DMS153 treated with DMSO at 0.1 percent for 48 hours (cell line): ENCODE results near the gene MPRIP.

Source experiments
- DNase-seq: peaks from one replicate; lab custom pipeline; 2025; ENCODE audit not compliant: unreplicated experiment; lab: John Stamatoyannopoulos, UW

Gene MPRIP

DNA sequence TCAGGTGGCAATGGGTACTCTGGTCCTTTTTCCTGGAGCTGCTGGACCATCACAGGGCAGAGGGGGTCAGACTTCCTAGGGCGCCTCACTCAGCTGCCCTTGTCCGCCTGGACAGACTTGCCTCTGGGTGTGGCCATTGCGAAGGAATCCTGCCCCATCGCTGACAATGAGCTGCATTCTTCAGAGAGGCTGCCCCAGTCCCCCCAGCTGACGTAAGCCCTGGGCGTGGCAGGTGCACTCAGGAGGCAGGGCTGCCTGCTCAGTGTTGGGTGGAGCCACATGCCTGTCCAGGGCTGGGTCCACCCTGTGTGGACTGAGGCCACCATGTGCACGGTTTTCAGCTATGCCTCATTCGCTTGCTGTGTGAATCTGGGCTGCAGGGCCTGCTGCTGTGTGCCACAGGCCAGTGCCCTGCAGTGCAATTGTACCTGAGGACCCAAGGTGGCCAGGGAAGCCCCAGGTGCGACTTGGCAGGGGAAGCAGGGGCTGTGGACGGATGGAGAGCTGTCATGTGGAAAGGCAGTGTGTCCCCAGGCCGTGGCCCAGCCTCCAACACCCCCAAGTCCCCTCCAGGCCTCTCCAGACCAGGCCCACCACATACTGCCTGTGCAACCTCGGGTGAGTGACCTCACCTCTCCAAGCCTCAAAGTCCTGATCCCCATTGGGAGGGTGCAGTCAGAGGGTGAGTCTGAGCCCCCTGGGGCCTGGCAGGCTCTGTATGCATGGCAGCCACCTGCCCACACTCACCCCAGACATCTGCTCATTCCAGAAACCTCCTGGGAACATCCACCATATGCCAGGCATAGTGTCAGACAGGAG lies 14.0 kb upstream of the MPRIP start:
- no peak for DNase-seq

GRCh38 chr17:17028878-17029535 lies 13.2 kb upstream of the MPRIP start:
- no peak for DNase-seq

- no peak for DNase-seq
Measured at GRCh38 chr17:17029938-17030337, 12.3 kb upstream of the MPRIP start.

GRCh38 chr17:17030515-17031211 lies 11.6 kb upstream of the MPRIP start:
- no peak for DNase-seq

DNA sequence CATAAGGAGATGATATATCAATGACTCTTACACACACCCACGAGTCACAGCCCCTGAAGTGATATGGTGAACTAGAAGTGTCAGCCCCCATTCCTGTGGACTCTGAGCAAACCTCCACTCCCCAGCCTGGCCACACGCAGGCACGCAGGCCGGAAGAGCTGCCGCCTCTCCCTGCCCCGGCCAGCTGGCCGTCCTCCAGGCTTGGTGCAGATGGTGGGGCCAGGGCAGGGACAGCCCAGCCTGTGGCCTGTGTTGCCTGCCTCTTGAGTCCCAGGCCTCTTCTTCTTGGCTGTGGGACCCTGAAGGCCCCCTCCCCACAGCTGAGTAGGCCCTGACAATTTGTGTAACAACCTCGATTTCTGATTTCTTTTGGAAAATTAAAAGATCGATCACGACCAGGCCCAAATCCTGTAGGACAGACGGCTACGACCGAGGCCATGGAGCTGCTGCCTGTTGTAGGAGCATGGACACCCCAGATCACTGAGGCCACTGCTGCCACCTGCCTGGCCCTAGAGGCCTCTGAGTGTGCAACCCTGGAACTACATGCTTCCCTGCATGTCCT lies 10.0 kb upstream of the MPRIP start:
- DNase-seq = no peak

- no peak for DNase-seq
Measured at GRCh38 chr17:17033466-17033865, 8.8 kb upstream of the MPRIP start.

DNA sequence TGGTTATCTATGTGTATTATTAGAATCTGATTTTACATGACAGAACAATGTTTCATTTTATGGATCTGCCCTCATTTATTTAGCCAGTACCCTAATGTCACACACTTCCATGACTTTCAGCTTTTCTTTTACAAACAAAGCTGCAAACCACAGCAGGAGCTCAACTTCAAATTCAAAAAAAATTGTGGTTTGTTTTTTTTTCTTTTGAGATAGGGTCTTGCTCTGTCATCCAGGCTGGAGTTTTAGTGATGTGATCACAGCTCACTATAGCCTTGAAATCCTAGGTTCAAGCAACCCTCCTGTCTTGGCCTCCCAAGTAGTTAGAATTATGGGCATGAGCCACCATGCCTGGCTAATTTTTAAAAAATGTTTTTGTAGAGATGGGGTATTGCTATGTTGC lies 8.2 kb upstream of the MPRIP start:
- no peak for DNase-seq

- DNase-seq = no peak
Measured at GRCh38 chr17:17034496-17035075, 7.7 kb upstream of the MPRIP start.

GRCh38 chr17:17035490-17035889 lies 6.8 kb upstream of the MPRIP start:
- no peak for DNase-seq

- no peak for DNase-seq
Measured at GRCh38 chr17:17035920-17036523, 6.2 kb upstream of the MPRIP start.

DNA sequence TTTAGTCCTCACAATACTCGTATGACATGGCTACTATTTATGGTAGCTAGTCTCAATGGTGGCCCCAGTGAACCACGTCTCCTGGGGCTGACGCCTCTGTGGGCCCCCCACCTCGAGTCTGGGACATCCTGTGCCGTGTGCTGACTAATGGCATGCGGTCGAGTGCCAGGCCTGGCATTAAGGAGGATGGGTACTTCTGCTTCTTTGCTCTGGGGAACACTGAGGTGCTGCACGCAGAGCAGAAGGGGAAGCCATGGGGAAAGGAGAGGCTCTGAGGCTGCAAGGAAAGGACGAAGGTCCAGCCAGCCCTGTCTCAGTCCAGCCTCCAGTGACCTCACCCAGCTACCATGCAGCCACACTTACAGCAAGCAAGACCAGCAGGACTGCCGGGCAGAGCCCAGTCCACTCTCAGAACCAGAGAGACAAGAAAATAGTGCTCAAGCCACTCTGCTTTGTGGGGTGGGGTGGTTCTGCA lies 5.7 kb upstream of the MPRIP start:
- no peak for DNase-seq

GRCh38 chr17:17039911-17040310 lies 2.3 kb upstream of the MPRIP start:
- DNase-seq = no peak

GRCh38 chr17:17041018-17041521 lies 1.2 kb upstream of the MPRIP start:
- no peak for DNase-seq

- peak; percentile 41 for DNase-seq
Measured at GRCh38 chr17:17041571-17042383, 480 bp upstream of the MPRIP start.

- no peak for DNase-seq
Measured at GRCh38 chr17:17042851-17043460, 699 bp downstream of the MPRIP start.

DNA sequence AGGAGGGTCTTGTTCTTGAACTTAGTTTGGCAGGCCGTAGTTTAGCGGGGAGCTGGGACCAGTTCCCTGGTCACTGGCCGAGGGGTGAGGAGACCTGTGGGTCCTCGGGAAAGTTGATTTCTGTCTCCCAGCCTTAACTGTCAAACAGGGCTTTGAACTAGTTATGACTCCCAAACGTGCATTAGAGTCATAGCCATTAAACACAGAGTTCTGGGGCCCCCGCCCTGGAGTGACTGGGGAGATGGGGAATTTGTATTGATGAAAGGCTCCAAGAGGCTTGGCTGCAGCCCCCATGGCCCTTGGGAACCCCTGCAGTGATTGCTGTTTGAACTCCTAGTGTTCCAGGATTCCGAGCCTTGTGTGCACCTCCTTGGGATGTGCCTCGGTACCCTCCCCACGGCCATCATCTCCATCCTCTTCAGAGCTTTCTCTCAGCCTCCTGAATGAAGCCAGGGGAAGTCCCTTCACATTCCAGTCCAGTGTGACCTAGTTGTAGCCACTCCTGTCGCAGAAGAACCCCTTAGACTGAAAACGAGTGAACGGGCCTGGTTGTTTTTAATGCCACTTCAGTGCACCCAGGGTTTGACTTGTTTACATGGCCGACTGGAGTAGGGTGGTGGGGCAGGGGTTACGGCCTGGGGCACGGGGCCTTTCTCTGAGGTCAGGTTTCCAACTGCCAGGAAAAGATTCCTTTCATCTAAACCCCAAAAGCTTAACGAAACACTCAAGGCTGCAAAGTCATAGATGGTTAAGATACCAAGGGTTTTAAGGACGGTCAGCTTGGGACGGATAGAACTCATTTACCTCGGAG lies 1.4 kb downstream of the MPRIP start:
- DNase-seq = no peak

DNA sequence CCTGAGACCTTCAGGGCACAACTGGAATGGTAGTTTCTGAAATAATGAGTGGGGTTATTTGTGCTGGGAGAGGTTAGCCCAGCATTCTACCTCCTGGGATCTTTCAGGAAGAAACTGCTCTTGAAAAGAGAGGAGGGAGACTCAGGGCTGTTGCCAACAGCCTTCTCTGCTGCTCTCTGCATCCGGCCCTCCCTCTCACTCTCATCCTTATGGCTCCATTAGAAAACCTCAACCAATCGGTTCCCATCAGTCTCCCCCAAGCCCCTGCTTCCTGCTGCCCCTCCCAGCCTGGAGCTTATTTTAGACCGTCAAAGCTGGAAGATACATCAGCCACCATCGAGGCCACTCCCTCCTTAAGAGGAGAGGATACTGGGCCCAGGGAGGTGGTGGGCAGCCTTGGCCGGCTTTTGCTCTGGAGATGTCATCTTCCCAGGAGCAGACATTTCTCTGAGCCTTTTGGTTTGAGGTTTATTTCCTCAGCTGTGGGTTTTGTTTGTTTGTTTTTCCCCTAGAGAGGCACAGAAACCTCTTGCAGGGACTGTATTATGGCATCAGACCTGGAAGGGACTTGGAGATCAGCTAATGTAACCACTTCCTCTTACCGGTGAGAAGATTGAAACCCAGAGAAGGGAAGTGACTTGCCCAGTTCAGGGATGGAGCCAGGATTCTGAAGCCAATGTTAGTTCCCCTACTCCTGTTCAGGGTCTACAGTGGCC lies 2.7 kb downstream of the MPRIP start:
- peak; percentile 1 for DNase-seq

- DNase-seq = no peak
Measured at GRCh38 chr17:17048106-17048505, 5.8 kb downstream of the MPRIP start.
